Muscle layer of duodenum (tissue), 2 donors: Measurements from ENCODE around the gene CDKN1C.

Source experiments
- H3K27ac ChIP-seq: one replicate; pipeline ENCODE4 v1.7.0; 2013; ENCODE audit warnings: mild to moderate bottlenecking, low read length
- H3K27me3 ChIP-seq: one replicate; pipeline ENCODE4 v1.7.0; 2013; ENCODE audit warnings: low read depth, mild to moderate bottlenecking, control low read depth, low read length
- H3K36me3 ChIP-seq, 2 donors: one replicate each; pipeline ENCODE4 v1.7.0; 2013; ENCODE audit warnings: low read length in 2 of 2, control low read depth in 1 of 2, mild to moderate bottlenecking in 1 of 2; ENCODE audit not compliant: insufficient read depth in 2 of 2, control insufficient read depth in 1 of 2
- H3K4me1 ChIP-seq, 2 donors: one replicate each; pipeline ENCODE4 v1.7.0; 2013; ENCODE audit warnings: low read length in 2 of 2, mild to moderate bottlenecking in 2 of 2, control low read depth in 1 of 2, moderate library complexity in 1 of 2; ENCODE audit not compliant: insufficient read depth in 2 of 2, control insufficient read depth in 1 of 2
- H3K4me3 ChIP-seq, 2 donors: one replicate each; pipeline ENCODE4 v1.7.0; 2013; ENCODE audit warnings: low read length in 2 of 2, low read depth in 1 of 2, mild to moderate bottlenecking in 1 of 2
- H3K9me3 ChIP-seq, 2 donors: one replicate each; pipeline ENCODE4 v1.7.0; 2013; ENCODE audit warnings: low read length in 2 of 2, control low read depth in 1 of 2, mild to moderate bottlenecking in 1 of 2; ENCODE audit not compliant: control insufficient read depth in 1 of 2
- donor health status: healthy.

CDKN1C gene

DNA sequence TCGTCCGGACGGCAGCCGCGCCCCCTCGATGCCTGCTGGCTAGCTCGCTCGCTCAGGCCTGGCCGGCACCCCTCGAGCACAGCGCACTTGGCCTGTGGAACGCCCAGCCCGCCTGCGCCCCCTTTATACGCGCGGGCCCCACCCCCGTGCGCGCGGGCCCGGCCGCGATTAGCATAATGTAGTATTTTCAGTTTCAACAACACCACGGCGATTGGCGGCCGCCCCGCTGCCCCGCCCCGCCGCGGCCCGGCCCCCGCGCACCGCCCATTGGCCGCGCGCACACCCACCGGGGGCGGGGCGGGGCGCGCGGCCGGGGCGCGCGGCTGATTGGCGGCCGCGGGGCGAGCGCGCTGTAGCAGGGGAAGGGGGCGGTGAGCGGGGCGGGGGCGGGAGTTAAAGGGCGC is at the start of gene CDKN1C:
Gene CDKN1C (minus strand): TSS at position 98 of the 404 bp plus-strand sequence. CDS start 319 bp downstream, outside the sequence.
- Histone ChIP-seq H3K4me1 (peaks cover 0 to 35% of the 10 kb centered on the region in 2 donors), H3K36me3 (no peaks in the 10 kb centered on the region), H3K27ac (no peak within 1 kb of the TSS), H3K9me3 (no peaks in the 10 kb centered on the region), H3K4me3 (peak within 1 kb of the TSS; percentile 61 to 88), H3K27me3 (no peaks in the 10 kb centered on the region)

GRCh38 chr11:2934611-2935239 is 49.1 kb upstream of the CDKN1C start:
- H3K4me3 ChIP-seq: no peak overlapping the region
- no peak overlapping the region for H3K27ac ChIP-seq

GRCh38 chr11:2934021-2934550 is 48.5 kb upstream of the CDKN1C start:
- H3K9me3 ChIP-seq: peaks cover 0 to 8% of the 10 kb centered on the region in 2 donors
- H3K4me1 ChIP-seq: peaks cover 0 to 13% of the 10 kb centered on the region in 2 donors
- H3K27me3 ChIP-seq: no peaks in the 10 kb centered on the region
- no peak overlapping the region for H3K27ac ChIP-seq
- no peak overlapping the region for H3K4me3 ChIP-seq
- no peaks in the 10 kb centered on the region for H3K36me3 ChIP-seq

More at GRCh38 chr11:2934611-2935239, 49.1 kb upstream of the CDKN1C start:
- Histone ChIP-seq H3K4me1 (peaks cover 0 to 9% of the 10 kb centered on the region in 2 donors), H3K9me3 (peaks cover 0 to 8% of the 10 kb centered on the region in 2 donors), H3K27me3 (no peaks in the 10 kb centered on the region), H3K36me3 (no peaks in the 10 kb centered on the region)

DNA sequence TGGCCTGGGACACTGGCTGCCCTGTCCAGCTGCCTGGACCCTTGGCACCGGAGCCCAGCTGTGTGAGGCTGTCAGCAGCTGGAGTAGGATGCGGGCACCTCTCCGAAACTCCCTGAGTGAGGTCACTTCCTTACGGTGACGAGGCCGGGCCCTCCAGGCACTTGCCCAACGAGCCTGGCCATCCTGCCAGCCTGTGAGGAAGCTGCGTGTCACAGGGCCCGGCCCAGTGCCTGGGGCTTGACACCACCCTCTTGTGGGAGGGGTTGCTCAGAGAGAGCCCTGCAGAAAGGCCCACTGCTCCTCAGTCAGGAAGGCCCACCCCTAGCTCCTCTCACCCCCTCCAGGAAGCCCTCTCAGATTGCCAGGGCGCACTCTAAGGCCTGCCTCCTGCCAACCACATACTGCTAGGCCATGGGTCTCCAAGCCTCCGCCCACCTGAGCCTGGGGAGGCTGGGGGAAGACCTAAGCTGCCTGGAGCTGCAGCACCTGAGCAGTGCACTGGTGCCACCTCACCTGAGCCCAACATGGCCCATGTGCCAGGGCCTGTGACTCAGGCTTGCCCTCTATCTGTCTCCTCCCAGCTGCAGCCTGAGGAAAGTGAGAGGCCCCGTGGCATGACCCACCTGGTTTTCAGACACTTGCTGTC is 47.9 kb upstream of the CDKN1C start:
- peaks cover 0 to 5% of the 10 kb centered on the region in 2 donors for H3K9me3 ChIP-seq
- H3K36me3 ChIP-seq: no peaks in the 10 kb centered on the region
- peaks cover 0 to 19% of the 10 kb centered on the region in 2 donors for H3K4me1 ChIP-seq
- H3K27me3 ChIP-seq: no peaks in the 10 kb centered on the region
- no peak overlapping the region for H3K4me3 ChIP-seq
- no peak overlapping the region for H3K27ac ChIP-seq

- Histone ChIP-seq H3K4me1 (peaks cover 0 to 25% of the 10 kb centered on the region in 2 donors), H3K27me3 (no peaks in the 10 kb centered on the region), H3K4me3 (no peak overlapping the region), H3K27ac (no peak overlapping the region), H3K9me3 (peaks cover 0 to 4% of the 10 kb centered on the region in 2 donors), H3K36me3 (no peaks in the 10 kb centered on the region)
Measured at GRCh38 chr11:2932850-2933251, 47.3 kb upstream of the CDKN1C start.

DNA sequence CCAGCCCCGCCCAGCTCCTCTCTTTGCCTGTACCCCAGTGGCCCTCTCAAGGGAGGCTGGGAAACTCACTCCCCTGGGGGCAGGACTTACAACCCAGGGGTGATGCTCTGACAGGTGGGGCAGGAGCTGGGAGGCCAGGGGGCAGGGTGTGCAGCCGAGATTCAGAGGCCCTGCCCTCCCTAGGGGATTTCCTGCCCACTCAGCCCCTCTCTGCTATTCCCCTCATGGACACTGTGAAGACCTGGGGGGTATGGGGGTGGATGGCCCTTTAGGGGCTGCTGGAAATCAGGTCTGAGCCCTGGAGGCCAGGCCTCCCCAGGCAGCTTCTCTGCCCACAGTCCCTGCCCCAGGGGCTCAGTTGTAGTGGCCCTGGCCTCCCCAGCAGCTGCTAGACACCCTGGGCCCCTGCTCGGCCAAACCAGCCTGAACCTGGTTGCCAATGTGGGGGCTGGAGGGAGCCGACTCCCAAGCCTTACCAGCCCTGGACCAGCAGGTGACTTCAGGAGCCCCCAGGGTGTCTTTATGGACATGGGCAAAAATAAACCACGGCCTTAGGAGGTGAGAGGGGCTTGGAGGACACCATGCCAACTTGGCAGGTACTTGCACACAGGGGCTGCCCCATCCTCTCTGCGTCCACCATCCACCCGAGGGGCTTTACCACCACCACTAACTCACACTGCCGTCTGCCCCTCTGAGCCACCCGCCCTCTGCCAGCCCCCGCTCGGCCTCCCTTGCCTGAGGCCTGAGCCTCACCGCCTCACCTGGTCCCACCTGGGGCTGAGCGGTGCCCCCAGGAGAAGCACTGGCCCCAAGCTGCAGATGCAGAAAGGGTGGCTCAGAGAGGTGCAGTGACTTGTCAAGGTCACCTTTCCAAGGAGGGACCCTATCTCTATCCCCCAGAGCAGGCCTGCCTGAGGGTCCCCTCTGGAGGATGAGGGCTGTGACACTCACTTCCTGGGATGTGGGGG is 46.5 kb upstream of the CDKN1C start:
- Histone ChIP-seq H3K27me3 (no peaks in the 10 kb centered on the region), H3K9me3 (no peaks in the 10 kb centered on the region), H3K4me1 (peaks cover 0 to 25% of the 10 kb centered on the region in 2 donors), H3K4me3 (no peak overlapping the region), H3K27ac (no peak overlapping the region), H3K36me3 (no peaks in the 10 kb centered on the region)

DNA sequence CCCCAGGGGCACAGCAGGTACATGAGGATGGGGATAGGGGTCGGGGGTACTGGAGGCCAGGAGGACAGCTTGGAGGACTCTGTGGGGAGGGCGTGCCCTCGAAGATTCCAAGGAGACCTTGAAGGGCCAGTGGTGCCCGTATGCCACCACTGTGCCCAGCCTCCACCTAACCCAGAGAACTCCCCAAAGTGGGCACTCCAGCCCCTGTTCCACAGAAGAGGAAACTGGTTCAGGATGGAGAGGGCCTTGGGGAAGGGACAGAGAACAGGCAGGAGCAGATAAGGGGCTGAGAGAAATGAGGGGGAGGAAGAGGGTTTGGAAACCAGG is 45.8 kb upstream of the CDKN1C start:
- H3K9me3 ChIP-seq: no peaks in the 10 kb centered on the region
- H3K36me3 ChIP-seq: no peaks in the 10 kb centered on the region
- H3K4me1 ChIP-seq: peaks cover 0 to 25% of the 10 kb centered on the region in 2 donors
- no peak overlapping the region for H3K4me3 ChIP-seq
- H3K27me3 ChIP-seq: no peaks in the 10 kb centered on the region
- no peak overlapping the region for H3K27ac ChIP-seq

DNA sequence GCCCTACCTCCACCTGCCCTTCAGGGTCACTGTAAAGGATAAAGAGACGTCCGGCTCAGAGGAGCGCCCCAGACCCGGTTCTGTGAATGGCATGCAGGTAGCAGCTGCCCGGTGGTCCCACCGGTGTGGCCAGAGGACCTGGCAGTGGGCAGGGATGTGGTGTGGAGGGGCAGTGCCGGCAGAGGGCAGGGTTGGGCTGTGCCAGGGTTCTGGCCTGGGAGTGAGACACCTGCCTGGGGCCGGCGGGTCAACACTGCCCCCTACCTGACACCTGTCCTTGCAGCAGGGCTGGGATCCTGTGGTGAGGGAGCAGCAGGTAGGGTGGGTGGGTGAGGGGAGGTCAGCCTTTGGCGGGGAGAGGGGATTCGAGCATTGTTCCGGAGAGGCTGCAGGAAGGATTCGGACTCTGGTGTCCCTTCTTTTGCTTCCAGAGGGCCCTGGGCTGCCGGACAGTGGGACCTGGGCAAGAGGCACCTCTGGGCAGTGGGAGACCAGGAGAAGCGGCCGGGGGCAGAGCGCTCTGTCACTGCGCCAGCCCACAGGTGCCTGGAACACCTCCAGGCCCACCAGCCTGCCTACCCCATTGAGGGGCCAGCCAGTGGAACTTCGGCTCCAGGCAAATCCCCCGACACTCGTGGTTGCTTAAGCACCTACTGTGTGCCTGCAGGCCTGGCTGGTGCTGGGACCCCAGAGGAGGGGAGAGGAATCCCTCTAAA is 45.3 kb upstream of the CDKN1C start:
- Histone ChIP-seq H3K4me1 (peaks cover 0 to 25% of the 10 kb centered on the region in 2 donors), H3K27me3 (no peaks in the 10 kb centered on the region), H3K36me3 (no peaks in the 10 kb centered on the region), H3K4me3 (peak overlapping the region; percentile 47 to 52), H3K27ac (peak overlapping the region; percentile 86), H3K9me3 (no peaks in the 10 kb centered on the region)

- no peaks in the 10 kb centered on the region for H3K27me3 ChIP-seq
- peak overlapping the region; percentile 86 for H3K27ac ChIP-seq
- no peaks in the 10 kb centered on the region for H3K36me3 ChIP-seq
- H3K4me1 ChIP-seq: peaks cover 0 to 25% of the 10 kb centered on the region in 2 donors
- peak overlapping the region; percentile 47 to 52 for H3K4me3 ChIP-seq
- H3K9me3 ChIP-seq: no peaks in the 10 kb centered on the region
Measured at GRCh38 chr11:2929950-2930703, 44.6 kb upstream of the CDKN1C start.

DNA sequence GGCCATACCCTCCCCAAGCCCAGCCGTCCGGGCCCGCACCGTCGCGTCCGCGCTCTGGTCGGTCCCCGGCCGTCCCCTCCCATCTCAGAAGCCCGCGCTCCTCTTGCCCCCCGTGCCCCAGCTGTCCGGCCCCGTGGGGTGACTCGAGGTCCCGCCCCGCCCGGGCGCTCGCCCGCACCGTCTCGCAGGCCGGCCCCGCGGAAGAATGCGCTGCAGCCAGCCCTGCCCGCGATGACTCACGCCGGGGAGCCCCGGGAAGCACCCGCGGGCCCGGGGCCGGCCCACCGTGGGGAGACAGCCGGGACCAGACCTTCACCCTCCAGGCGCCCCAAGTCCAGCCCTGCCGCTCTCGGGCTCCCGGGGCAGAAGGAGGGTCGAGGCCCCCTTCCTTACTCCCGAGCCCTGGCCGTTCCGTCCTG is 44.0 kb upstream of the CDKN1C start:
- Histone ChIP-seq H3K4me3 (peak overlapping the region; percentile 47 to 52), H3K9me3 (no peaks in the 10 kb centered on the region), H3K27ac (peak overlapping the region; percentile 67), H3K4me1 (peaks cover 0 to 25% of the 10 kb centered on the region in 2 donors), H3K27me3 (no peaks in the 10 kb centered on the region), H3K36me3 (no peaks in the 10 kb centered on the region)
